Heart right ventricle (tissue), 16 donors: ENCODE results near the gene CTNNAL1. TPM values are rescaled to one million over a fixed set of nuclear protein-coding genes. Genes with fewer than 3 reads are reported as not detected.

Source experiments
- ATAC-seq, 8 donors: fragments of 200-7000 bp; cut with Tn5 transposase; one replicate each; pipeline ENCODE4 v1.9.1; 2020; ENCODE audit warnings: mild to moderate bottlenecking in 8 of 8, moderate library complexity in 8 of 8, moderate number of reproducible peaks in 1 of 8
- DNase-seq, 2 donors: peaks; one replicate each; pipeline ENCODE4 v3.0.0-alpha.2; 2020
- H3K27ac ChIP-seq, 10 donors: fragments of 200-600 bp; sonication (generic) in 2 of 10; one replicate each; pipeline versions ENCODE4 v1.5.0 to v1.8.0; 2020 to 2022; ENCODE audit warnings: mild to moderate bottlenecking in 3 of 10
- H3K27me3 ChIP-seq, 7 donors: fragments of 200-600 bp; one replicate each; pipeline ENCODE4 v1.8.0; 2021 to 2022; ENCODE audit warnings: mild to moderate bottlenecking in 2 of 7
- H3K36me3 ChIP-seq, 9 donors: fragments of 200-600 bp; sonication (generic) in 1 of 9; one replicate each; pipeline versions ENCODE4 v1.5.0 to v1.8.0; 2020 to 2022; ENCODE audit warnings: mild to moderate bottlenecking in 2 of 9
- H3K4me1 ChIP-seq, 9 donors: fragments of 200-600 bp; sonication (generic) in 1 of 9; one replicate each; pipeline versions ENCODE4 v1.5.0 to v1.8.0; 2020 to 2022; ENCODE audit warnings: mild to moderate bottlenecking in 4 of 9
- H3K4me3 ChIP-seq, 10 donors: fragments of 200-600 bp; sonication (generic) in 2 of 10; one replicate each; pipeline versions ENCODE4 v1.5.0 to v1.8.0; 2020 to 2022; ENCODE audit warnings: mild to moderate bottlenecking in 7 of 10, moderate library complexity in 2 of 10
- H3K9me3 ChIP-seq, 11 donors: fragments of 200-600 bp in 10 of 11; sonication (generic) in 2 of 11; one replicate each; pipeline versions ENCODE4 v1.5.0 to v1.8.0; 2013 to 2022; ENCODE audit warnings: mild to moderate bottlenecking in 2 of 11, control low read depth in 1 of 11, moderate library complexity in 1 of 11
- CTCF ChIP-seq, 9 donors: fragments of 200-600 bp; sonication (generic) in 2 of 9; IDR thresholded peaks; one replicate each; pipeline versions ENCODE4 v1.5.0 to v1.8.0; 2021 to 2022; ENCODE audit warnings: antibody characterized with exemption in 9 of 9, mild to moderate bottlenecking in 5 of 9, moderate library complexity in 1 of 9
- WGBS, 2 donors: extraction: QIAGEN DNeasy Blood & Tissue Kit; methylation state at CpG; one replicate each; pipeline ENCODE4 v1.1.7; 2013; ENCODE audit warnings: inconsistent platforms in 1 of 2; 5-methylcytosine and 5-hydroxymethylcytosine counted together
- intact Hi-C, 10 donors: fragments of 100-400 bp; cut with DNase I; formaldehyde crosslinking; loops; one replicate each; pipeline versions ENCODE4 v1.11.1 to v1.14.2; 2022
- polyA plus RNA-seq, 2 donors: library from polyadenylated mRNA; stranded (reverse); fragments of 200-250 nt; gene quantifications; one replicate each; pipeline ENCODE4 v1.2.3, GENCODE V29; 2013
- total RNA-seq, 10 donors: library from RNA; stranded (reverse); fragmentation: NEBNext Ultra II Directional in 3 of 10; extraction: Animal tissue kit (Norgen Biotek cat#: 25700) in 3 of 10; gene quantifications; one replicate each; pipeline versions ENCODE4 v1.2.1 to v1.2.4, GENCODE V29; 2021 to 2023
- donor health status: Arrhythmogenic right ventricular cardiomyopathy.
- donor health status: ischemic (EF 13 %, LVEDD 7.1; RV severe dilation, severe dysfunction).
- donor health status: healthy with polysubstance abuse.
- donor health status: DM: no; HTN: yes; CAD: no.
- donor health status: DM: no; HTN: no; CAD: no.
- donor health status: ischemic (EF 25% LVEDD 6.9; RV normal size, moderate dysfunction).
- donor health status: ischemic (EF 25% LVEDD 5.7; RV mildly dilated, moderate dysfunction).
- donor health status: healthy.
- donor health status: DM: yes; HTN: yes; CAD: no.
- donor health status: Ischemic cardiomyopathy.
- donor health status: ischemic (EF 35%, LVEDD 5.7; RV mildly dilated, moderate dysfunction).
- donor health status: nonischemic (EF 11% LVEDD 7.7; RV severe dilation, severe dysfunction).
- donor health status: DM: yes; HTN: yes; CAD: no.
- donor health status: PGD.
- donor health status: ischemic (EF 29% LVEDD 5.4; RV normal size, mild dysfunction).
- donor health status: nonischemic (EF 23%, LVEDD 6.1; RV moderate dilation, normal function).

CTNNAL1 gene
- total and polyA plus RNA-seq, 12 donors, result 42.7 to 115 (median 63.2) TPM

- no peak for DNase-seq
- Histone ChIP-seq H3K4me1 (peaks cover under 1 to 78% (median 45%) of the 10 kb centered on the region in 9 donors), H3K9me3 (peaks cover 0 to 4% (median 0%) of the 10 kb centered on the region in 11 donors), H3K4me3 (no peak overlapping the region), H3K27me3 (no peaks in the 10 kb centered on the region), H3K36me3 (peaks cover 0 to 4% (median 0%) of the 10 kb centered on the region in 9 donors), H3K27ac (peak overlapping the region in 8 of 10 donors; percentile 21 to 88 (median 69))
- intact Hi-C loops, result no loop called here
- peak in 2 of 8 donors; percentile 29 to 36 for ATAC-seq
- 30 to 31% methylated on average over 1 of the region's 1 CpG for WGBS, 2 donors
- no peak for TF ChIP-seq CTCF (IDR thresholded peaks at IDR 0.05)
These were observed 16.7 kb downstream of the CTNNAL1 start for GRCh38 chr9:108996643-108997042.

DNA sequence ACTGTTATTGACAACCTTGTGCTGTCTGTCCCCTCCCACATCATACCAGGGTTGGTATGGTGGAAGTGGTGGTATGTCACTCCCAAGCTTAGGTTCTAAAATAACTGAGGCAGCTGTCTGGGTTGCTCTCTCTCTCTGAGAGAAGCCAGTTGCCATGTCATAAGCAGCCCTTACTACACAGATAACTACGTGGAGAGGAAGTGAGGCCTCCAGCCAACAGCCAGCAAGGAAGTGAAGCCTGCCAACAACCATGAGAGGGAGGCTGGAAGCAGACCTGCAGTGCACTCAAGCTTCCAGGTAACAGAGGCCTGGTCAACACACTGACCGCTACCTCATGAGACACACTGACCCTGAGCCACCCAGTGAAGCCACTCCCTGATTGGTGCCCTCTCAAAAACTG is 18.6 kb downstream of the CTNNAL1 start:
- ATAC-seq (peak; percentile 90 to 96 (median 94)), DNase-seq (peak; percentile 38 to 82)
- TF ChIP-seq CTCF (IDR thresholded peaks at IDR 0.05), result no peak
- peaks cover 3 to 86% (median 53%) of the 10 kb centered on the region in 9 donors for H3K4me1 ChIP-seq
- peaks cover 0 to 2% (median 0%) of the 10 kb centered on the region in 11 donors for H3K9me3 ChIP-seq
- intact Hi-C loops, result no loop called here
- peak overlapping the region in 9 of 10 donors; percentile 36 to 88 (median 76) for H3K27ac ChIP-seq
- WGBS, 2 donors, result 21 to 23% methylated on average over 2 of the region's 2 CpGs
- H3K4me3 ChIP-seq, result no peak overlapping the region
- H3K27me3 ChIP-seq, result no peaks in the 10 kb centered on the region
- H3K36me3 ChIP-seq, result peaks cover 0 to 12% (median 0%) of the 10 kb centered on the region in 9 donors

GRCh38 chr9:108991479-108991878 is 21.8 kb downstream of the CTNNAL1 start:
- no peak for ATAC-seq
- intact Hi-C loops, result no loop called here
- H3K36me3 ChIP-seq, result peaks cover 0 to 27% (median 0%) of the 10 kb centered on the region in 9 donors
- H3K9me3 ChIP-seq, result no peaks in the 10 kb centered on the region
- no peaks in the 10 kb centered on the region for H3K27me3 ChIP-seq
- TF ChIP-seq CTCF (IDR thresholded peaks at IDR 0.05), result no peak
- H3K4me1 ChIP-seq, result peaks cover 3 to 59% (median 42%) of the 10 kb centered on the region in 9 donors
- no peak overlapping the region for H3K4me3 ChIP-seq
- DNase-seq, result no peak
- H3K27ac ChIP-seq, result peak overlapping the region in 6 of 10 donors; percentile 8 to 50 (median 26)
- 17 to 18% methylated on average over 5 of the region's 5 CpGs for WGBS, 2 donors

- Histone ChIP-seq H3K27me3 (no peaks in the 10 kb centered on the region), H3K27ac (no peak overlapping the region), H3K4me1 (peaks cover 0 to 10% (median 0%) of the 10 kb centered on the region in 9 donors), H3K4me3 (no peak overlapping the region), H3K36me3 (peaks cover 0 to 73% (median 12%) of the 10 kb centered on the region in 9 donors), H3K9me3 (no peaks in the 10 kb centered on the region)
- no peak for TF ChIP-seq CTCF (IDR thresholded peaks at IDR 0.05)
- ATAC-seq (no peak), DNase-seq (no peak)
- intact Hi-C loops, result no loop called here
These were observed 29.4 kb downstream of the CTNNAL1 start for GRCh38 chr9:108983885-108984284.
